KMS-11 (cell line): ENCODE results near the gene MACROD2.

Experiments
- H2AFZ ChIP-seq: fragments of 200-600 bp; sonication (generic); 2 replicates; pipeline ENCODE4 v1.6.1; 2016; ENCODE audit warnings: antibody characterized with exemption, mixed run types, low read depth
- H3K27ac ChIP-seq: fragments of 200-600 bp; sonication (generic); 2 replicates; pipeline ENCODE4 v1.6.1; 2016; ENCODE audit warnings: mild to moderate bottlenecking, mixed run types
- H3K27me3 ChIP-seq: fragments of 200-600 bp; sonication (generic); 2 replicates; pipeline ENCODE4 v1.6.1; 2017; ENCODE audit warnings: mild to moderate bottlenecking, low read depth, mixed run types, moderate library complexity; ENCODE audit not compliant: insufficient read depth
- H3K36me3 ChIP-seq: fragments of 200-600 bp; sonication (generic); 2 replicates; pipeline ENCODE4 v1.6.1; 2017; ENCODE audit warnings: mild to moderate bottlenecking, mixed run types; ENCODE audit not compliant: insufficient read depth
- H3K4me1 ChIP-seq: fragments of 200-600 bp; sonication (generic); 2 replicates; pipeline ENCODE4 v1.6.1; 2016; ENCODE audit warnings: mild to moderate bottlenecking, low read depth, mixed run types; ENCODE audit not compliant: poor library complexity, severe bottlenecking
- H3K4me2 ChIP-seq: fragments of 200-600 bp; sonication (generic); 2 replicates; pipeline ENCODE4 v1.7.0; 2016; ENCODE audit warnings: mild to moderate bottlenecking, mixed run types
- H3K4me3 ChIP-seq: fragments of 200-600 bp; sonication (generic); IDR thresholded peaks from 2 replicates; pipeline ENCODE4 v1.6.1; 2017; ENCODE audit warnings: low read depth, low read length, mixed read lengths; ENCODE audit not compliant: insufficient read depth
- H3K79me2 ChIP-seq: fragments of 200-600 bp; sonication (generic); 2 replicates; pipeline ENCODE4 v1.6.1; 2016; ENCODE audit warnings: low read depth, mixed run types; ENCODE audit not compliant: insufficient read depth
- H3K9ac ChIP-seq: fragments of 200-600 bp; sonication (generic); 2 replicates; pipeline ENCODE4 v1.6.1; 2016; ENCODE audit warnings: mild to moderate bottlenecking, mixed run types
- H4K20me1 ChIP-seq: fragments of 200-600 bp; sonication (generic); 2 replicates; pipeline ENCODE4 v1.6.1; 2016; ENCODE audit warnings: mild to moderate bottlenecking, mixed run types; ENCODE audit not compliant: insufficient read depth
- TF ChIP-seq, protein P1 (sequence below): fragments of 200-600 bp; sonication (generic); conservative IDR thresholded peaks from 2 replicates; pipeline ENCODE4 v1.6.1; 2017; ENCODE audit warnings: low read depth, mild to moderate bottlenecking, antibody characterized with exemption, low read length, moderate library complexity, mixed read lengths

Gene MACROD2

DNA sequence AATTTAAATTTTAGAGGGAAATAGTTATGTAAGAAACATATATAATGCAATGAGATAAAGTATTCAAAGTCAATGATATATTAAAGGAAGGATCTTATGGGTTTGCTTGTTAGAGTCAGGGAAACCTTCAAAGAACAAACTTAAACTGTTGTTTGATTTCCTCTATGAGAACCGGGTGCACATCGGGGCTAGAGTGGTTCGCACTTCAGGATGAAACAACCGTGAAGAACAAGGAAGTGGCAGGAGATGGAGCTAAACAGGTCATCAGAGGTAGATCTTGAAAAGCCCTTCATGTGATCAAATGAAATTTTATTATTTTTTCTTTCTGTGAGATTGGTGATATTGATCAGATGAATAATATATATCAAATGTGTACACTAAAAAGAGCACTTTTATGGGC is 1294.0 kb downstream of the MACROD2 start:
- no peaks in the 10 kb centered on the region for H4K20me1 ChIP-seq
- TF ChIP-seq, protein P1, sequence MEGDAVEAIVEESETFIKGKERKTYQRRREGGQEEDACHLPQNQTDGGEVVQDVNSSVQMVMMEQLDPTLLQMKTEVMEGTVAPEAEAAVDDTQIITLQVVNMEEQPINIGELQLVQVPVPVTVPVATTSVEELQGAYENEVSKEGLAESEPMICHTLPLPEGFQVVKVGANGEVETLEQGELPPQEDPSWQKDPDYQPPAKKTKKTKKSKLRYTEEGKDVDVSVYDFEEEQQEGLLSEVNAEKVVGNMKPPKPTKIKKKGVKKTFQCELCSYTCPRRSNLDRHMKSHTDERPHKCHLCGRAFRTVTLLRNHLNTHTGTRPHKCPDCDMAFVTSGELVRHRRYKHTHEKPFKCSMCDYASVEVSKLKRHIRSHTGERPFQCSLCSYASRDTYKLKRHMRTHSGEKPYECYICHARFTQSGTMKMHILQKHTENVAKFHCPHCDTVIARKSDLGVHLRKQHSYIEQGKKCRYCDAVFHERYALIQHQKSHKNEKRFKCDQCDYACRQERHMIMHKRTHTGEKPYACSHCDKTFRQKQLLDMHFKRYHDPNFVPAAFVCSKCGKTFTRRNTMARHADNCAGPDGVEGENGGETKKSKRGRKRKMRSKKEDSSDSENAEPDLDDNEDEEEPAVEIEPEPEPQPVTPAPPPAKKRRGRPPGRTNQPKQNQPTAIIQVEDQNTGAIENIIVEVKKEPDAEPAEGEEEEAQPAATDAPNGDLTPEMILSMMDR = no peak
- H3K36me3 ChIP-seq = no peaks in the 10 kb centered on the region
- H3K4me3 ChIP-seq = no peak overlapping the region
- no peak overlapping the region for H3K27ac ChIP-seq
- H3K4me2 ChIP-seq = no peak overlapping the region
- no peak overlapping the region for H3K9ac ChIP-seq
- H3K79me2 ChIP-seq = no peaks in the 10 kb centered on the region
- H3K27me3 ChIP-seq = no peaks in the 10 kb centered on the region
- no peak overlapping the region for H2AFZ ChIP-seq
- H3K4me1 ChIP-seq = no peaks in the 10 kb centered on the region

DNA sequence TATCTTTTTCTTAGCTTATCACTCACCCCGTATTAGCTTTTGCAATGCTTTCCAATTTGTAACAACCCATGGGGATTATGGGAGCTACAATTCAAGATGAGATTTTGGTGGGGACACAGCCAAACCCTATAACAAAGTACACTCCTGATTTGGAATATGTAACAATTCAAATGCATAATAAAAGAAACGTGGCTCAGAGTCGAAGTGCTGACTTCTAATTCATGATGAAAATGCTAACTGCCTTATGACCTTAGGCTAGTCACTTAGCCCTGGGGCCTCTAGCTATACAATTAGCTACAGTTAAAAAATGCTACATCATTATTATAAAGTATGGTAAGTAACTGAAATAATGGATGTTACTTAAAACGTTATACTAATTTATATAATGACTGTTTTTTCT is 1297.1 kb downstream of the MACROD2 start:
- no peak overlapping the region for H3K4me3 ChIP-seq
- no peak overlapping the region for H2AFZ ChIP-seq
- no peak overlapping the region for H3K27ac ChIP-seq
- H3K4me1 ChIP-seq = no peaks in the 10 kb centered on the region
- no peaks in the 10 kb centered on the region for H3K27me3 ChIP-seq
- H3K9ac ChIP-seq = no peak overlapping the region
- H3K4me2 ChIP-seq = no peak overlapping the region
- no peaks in the 10 kb centered on the region for H3K36me3 ChIP-seq
- no peaks in the 10 kb centered on the region for H4K20me1 ChIP-seq
- TF ChIP-seq, protein P1 = no peak
- H3K79me2 ChIP-seq = no peaks in the 10 kb centered on the region

DNA sequence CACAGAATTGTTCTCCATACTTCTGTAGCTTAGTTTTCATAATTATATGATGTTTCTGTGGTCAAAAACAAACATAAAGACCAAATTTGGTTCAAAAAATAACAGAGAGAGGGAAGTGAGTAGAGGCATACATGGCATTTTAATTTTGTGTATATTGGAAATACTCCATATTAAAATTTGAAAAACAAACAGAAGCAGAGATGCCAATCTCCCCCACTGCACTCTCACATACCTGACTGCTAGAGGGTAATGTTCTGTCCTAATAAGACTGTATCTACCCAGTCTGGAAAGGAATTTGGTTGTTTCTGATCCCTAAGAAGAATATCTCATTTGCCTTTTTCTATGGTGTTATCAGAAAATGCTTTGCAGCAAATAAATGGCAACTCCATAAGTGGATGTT is 1301.1 kb downstream of the MACROD2 start:
- H3K27me3 ChIP-seq = no peaks in the 10 kb centered on the region
- H3K4me1 ChIP-seq = no peaks in the 10 kb centered on the region
- H3K4me3 ChIP-seq = no peak overlapping the region
- H3K27ac ChIP-seq = no peak overlapping the region
- H4K20me1 ChIP-seq = no peaks in the 10 kb centered on the region
- TF ChIP-seq, protein P1 = no peak
- H2AFZ ChIP-seq = no peak overlapping the region
- H3K4me2 ChIP-seq = no peak overlapping the region
- H3K79me2 ChIP-seq = no peaks in the 10 kb centered on the region
- no peaks in the 10 kb centered on the region for H3K36me3 ChIP-seq
- H3K9ac ChIP-seq = no peak overlapping the region

DNA sequence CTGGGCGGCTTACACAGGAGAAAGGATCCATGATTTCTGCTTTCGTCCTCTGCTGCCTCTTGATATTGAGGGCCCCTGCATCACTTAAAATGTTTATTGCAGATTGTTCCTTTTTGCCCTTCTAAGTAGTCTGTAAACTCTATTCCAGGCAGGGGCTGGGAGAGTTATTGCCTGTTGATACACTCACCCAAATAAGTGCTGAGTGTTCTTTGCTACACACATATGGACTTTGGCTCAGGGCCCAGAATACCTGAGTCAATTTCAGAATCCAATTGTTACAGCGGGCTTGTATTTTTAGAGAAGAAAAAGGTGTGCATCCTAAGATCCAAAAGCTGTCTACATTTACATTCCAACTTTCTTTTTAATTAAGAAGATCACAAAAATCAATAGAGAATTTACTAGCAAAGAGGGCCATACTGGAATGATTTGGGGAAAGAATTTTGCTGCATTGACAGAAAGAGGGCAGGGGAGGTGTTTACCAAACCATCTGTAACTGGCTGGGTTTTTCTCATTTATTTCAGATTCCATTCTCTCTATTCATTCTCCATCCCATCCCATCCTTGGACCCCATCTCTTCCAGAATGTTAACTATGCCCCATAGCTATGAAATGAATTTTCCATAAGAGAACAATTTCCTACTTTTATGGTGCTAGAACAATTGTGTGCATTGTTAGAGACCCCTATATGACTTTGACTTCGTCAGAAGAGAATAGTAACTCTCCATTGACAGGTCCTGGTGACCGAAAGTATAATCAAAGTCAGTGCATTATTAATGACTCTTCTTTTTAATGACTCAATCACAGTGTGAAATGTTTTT is 1302.0 kb downstream of the MACROD2 start:
- H3K27me3 ChIP-seq = no peaks in the 10 kb centered on the region
- H3K9ac ChIP-seq = no peak overlapping the region
- H3K4me2 ChIP-seq = no peak overlapping the region

More for the DNA sequence above, 1302.0 kb downstream of the MACROD2 start:
- Histone ChIP-seq H3K4me3 (no peak overlapping the region), H3K4me1 (no peaks in the 10 kb centered on the region), H3K36me3 (no peaks in the 10 kb centered on the region), H4K20me1 (no peaks in the 10 kb centered on the region), H3K27ac (no peak overlapping the region), H2AFZ (no peak overlapping the region), H3K79me2 (no peaks in the 10 kb centered on the region)
- TF ChIP-seq, protein P1 = no peak
